ENCODE data around the gene PGLYRP3.

DNA sequence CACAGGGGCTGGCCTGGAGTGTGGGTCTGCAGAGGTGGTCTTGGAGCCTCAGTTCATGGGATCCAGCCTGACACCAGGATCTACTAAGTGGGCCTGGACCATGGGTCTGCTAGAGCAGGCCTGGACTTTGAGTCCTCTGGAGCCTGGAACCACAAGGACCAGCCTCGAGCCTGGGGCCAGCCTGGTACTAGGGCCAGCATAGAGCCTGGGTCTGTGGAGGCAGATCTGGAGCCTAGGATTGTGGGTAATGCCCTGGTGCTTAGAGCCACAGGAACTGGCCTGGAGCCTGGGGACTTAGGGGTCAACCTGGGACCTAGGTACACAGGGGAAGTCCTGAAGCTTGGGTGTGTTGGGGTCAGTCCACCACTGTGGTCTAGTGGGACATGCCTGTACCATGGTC, 40.6 kb downstream of the PGLYRP3 start:
- TF ChIP-seq CTCF (conservative IDR thresholded peaks at IDR 0.05; ENCODE audit: low read depth in 2 of 2) (no peak), REST (IDR thresholded peaks at IDR 0.05; ENCODE audit: unreplicated experiment) (no peak), JUNB (IDR thresholded peaks at IDR 0.05; ENCODE audit: unreplicated experiment) (no peak), POLR2AphosphoS5 (IDR thresholded peaks at IDR 0.05; ENCODE audit: low read depth) (no peak), EZH2 (IDR thresholded peaks at IDR 0.05; ENCODE audit: low read depth, unreplicated experiment) (no peak), EZH2phosphoT487 (IDR thresholded peaks at IDR 0.05; ENCODE audit: unreplicated experiment) (no peak), CREB1 (CRISPR knock-in tag; IDR thresholded peaks at IDR 0.05; ENCODE audit: low read depth) (no peak)
- TF ChIP-seq, protein P1, sequence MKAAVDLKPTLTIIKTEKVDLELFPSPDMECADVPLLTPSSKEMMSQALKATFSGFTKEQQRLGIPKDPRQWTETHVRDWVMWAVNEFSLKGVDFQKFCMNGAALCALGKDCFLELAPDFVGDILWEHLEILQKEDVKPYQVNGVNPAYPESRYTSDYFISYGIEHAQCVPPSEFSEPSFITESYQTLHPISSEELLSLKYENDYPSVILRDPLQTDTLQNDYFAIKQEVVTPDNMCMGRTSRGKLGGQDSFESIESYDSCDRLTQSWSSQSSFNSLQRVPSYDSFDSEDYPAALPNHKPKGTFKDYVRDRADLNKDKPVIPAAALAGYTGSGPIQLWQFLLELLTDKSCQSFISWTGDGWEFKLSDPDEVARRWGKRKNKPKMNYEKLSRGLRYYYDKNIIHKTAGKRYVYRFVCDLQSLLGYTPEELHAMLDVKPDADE (IDR thresholded peaks at IDR 0.05): no peak
